Transverse colon (tissue), 4 donors: ENCODE results near the gene PPP1CA. TPM values are rescaled to one million over a fixed set of nuclear protein-coding genes. Genes with fewer than 3 reads are reported as not detected.

Experiments
- DNase-seq: peaks from one replicate; pipeline ENCODE4 v3.0.0-alpha.2; 2019
- H3K27ac ChIP-seq, 4 donors: fragments of 200-600 bp; sonication (generic); 2 replicates each; pipeline ENCODE4 v1.5.1; 2016 to 2018; ENCODE audit warnings: inconsistent platforms in 4 of 4
- H3K27me3 ChIP-seq: fragments of 200-600 bp; sonication (generic); 2 replicates; pipeline ENCODE4 v1.5.1; 2017; ENCODE audit warnings: inconsistent platforms
- H3K36me3 ChIP-seq, 4 donors: fragments of 200-600 bp; sonication (generic); 2 replicates each; pipeline ENCODE4 v1.5.1; 2017 to 2019; ENCODE audit warnings: inconsistent platforms in 4 of 4
- H3K4me1 ChIP-seq, 4 donors: fragments of 200-600 bp; sonication (generic); 2 replicates each; pipeline ENCODE4 v1.5.1; 2017 to 2020; ENCODE audit warnings: inconsistent platforms in 4 of 4
- H3K4me3 ChIP-seq, 4 donors: fragments of 200-600 bp; sonication (generic); 1 replicate in 1 of 4; 2 replicates in 3 of 4; pipeline versions ENCODE4 v1.5.1 to v1.6.1; 2017 to 2019; ENCODE audit warnings: inconsistent platforms in 4 of 4
- H3K9me3 ChIP-seq, 2 donors: fragments of 200-600 bp; sonication (generic); 2 replicates each; pipeline ENCODE4 v1.5.1; 2017 to 2019; ENCODE audit warnings: inconsistent platforms in 2 of 2
- EP300 ChIP-seq: sonication (generic); formaldehyde crosslinking; IDR thresholded peaks from one replicate; pipeline ENCODE4 v1.6.1; 2017; ENCODE audit warnings: antibody characterized with exemption, low read depth
- POLR2A ChIP-seq: fragments of 450-650 bp; IDR thresholded peaks from one replicate; pipeline ENCODE4 v1.6.1; 2016; ENCODE audit warnings: antibody characterized with exemption, mild to moderate bottlenecking, moderate library complexity
- POLR2AphosphoS5 ChIP-seq, 3 donors: sonication (generic); formaldehyde crosslinking; IDR thresholded peaks; one replicate each; pipeline ENCODE4 v1.6.1; 2016; ENCODE audit warnings: antibody characterized with exemption in 3 of 3
- WGBS, 2 donors: methylation state at CpG; one replicate each; pipeline ENCODE4 v1.1.5; 2018; ENCODE audit warnings: low coverage in 1 of 2; 5-methylcytosine and 5-hydroxymethylcytosine counted together
- in situ Hi-C, 4 donors: fragments of 200-750 bp; cut with MboI; loops; one replicate each; pipeline versions ENCODE4 v1.15.0 to v1.15.1; 2017; ENCODE audit warnings: low sequenced_read_pairs in 3 of 4, low pct_ligation_motif_present in 1 of 4, low pct_unique_long_range_greater_than_20kb in 1 of 4
- intact Hi-C: fragments of 100-400 bp; cut with DNase I; formaldehyde crosslinking; loops from one replicate; pipeline ENCODE4 v1.15.1; 2023; ENCODE audit warnings: low total_unique reads
- total RNA-seq, 4 donors: library from RNA; depleted of rRNA; stranded (reverse); fragments of >200 nt; gene quantifications; one replicate each; pipeline ENCODE4 v1.1.0, GENCODE V29; 2016
- TF ChIP-seq, protein P1 (sequence below), 5 experiments: fragments of 200-600 bp in 3 of 5; fragments of 450-650 bp in 2 of 5; sonication (generic) in 3 of 5; IDR thresholded peaks; 1 replicate in 2 of 5; 2 replicates in 3 of 5; pipeline ENCODE4 v1.5.1; 2016 to 2017; ENCODE audit warnings: antibody characterized with exemption in 5 of 5, inconsistent platforms in 3 of 5, mild to moderate bottlenecking in 2 of 5, moderate library complexity in 1 of 5

PPP1CA gene
- total RNA-seq, 4 donors from 2014 or later: 83.0 to 251 (median 163) TPM

GRCh38 chr11:67432655-67433349, 31.1 kb upstream of the PPP1CA start:
- intact Hi-C loops (no loop called here), in situ Hi-C loops (no loop called here)
- peaks cover 0 to 20% (median 7%) of the 10 kb centered on the region in 4 donors for H3K36me3 ChIP-seq
- no peaks in the 10 kb centered on the region for H3K27me3 ChIP-seq
- H3K4me3 ChIP-seq: no peak overlapping the region
- WGBS, 2 donors: 89% methylated on average over 21 of the region's 22 CpGs; no CpG with 5 or more reads in 1 of the 2 donors
- H3K9me3 ChIP-seq: no peaks in the 10 kb centered on the region
- H3K4me1 ChIP-seq: peaks cover 7 to 24% (median 15%) of the 10 kb centered on the region in 4 donors
- DNase-seq: no peak
- no peak overlapping the region for H3K27ac ChIP-seq
- TF ChIP-seq, protein P1, sequence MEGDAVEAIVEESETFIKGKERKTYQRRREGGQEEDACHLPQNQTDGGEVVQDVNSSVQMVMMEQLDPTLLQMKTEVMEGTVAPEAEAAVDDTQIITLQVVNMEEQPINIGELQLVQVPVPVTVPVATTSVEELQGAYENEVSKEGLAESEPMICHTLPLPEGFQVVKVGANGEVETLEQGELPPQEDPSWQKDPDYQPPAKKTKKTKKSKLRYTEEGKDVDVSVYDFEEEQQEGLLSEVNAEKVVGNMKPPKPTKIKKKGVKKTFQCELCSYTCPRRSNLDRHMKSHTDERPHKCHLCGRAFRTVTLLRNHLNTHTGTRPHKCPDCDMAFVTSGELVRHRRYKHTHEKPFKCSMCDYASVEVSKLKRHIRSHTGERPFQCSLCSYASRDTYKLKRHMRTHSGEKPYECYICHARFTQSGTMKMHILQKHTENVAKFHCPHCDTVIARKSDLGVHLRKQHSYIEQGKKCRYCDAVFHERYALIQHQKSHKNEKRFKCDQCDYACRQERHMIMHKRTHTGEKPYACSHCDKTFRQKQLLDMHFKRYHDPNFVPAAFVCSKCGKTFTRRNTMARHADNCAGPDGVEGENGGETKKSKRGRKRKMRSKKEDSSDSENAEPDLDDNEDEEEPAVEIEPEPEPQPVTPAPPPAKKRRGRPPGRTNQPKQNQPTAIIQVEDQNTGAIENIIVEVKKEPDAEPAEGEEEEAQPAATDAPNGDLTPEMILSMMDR (IDR thresholded peaks at IDR 0.05): no peak
- TF ChIP-seq POLR2A (no peak), POLR2AphosphoS5 (IDR thresholded peaks at IDR 0.05) (no peak), EP300 (no peak)

DNA sequence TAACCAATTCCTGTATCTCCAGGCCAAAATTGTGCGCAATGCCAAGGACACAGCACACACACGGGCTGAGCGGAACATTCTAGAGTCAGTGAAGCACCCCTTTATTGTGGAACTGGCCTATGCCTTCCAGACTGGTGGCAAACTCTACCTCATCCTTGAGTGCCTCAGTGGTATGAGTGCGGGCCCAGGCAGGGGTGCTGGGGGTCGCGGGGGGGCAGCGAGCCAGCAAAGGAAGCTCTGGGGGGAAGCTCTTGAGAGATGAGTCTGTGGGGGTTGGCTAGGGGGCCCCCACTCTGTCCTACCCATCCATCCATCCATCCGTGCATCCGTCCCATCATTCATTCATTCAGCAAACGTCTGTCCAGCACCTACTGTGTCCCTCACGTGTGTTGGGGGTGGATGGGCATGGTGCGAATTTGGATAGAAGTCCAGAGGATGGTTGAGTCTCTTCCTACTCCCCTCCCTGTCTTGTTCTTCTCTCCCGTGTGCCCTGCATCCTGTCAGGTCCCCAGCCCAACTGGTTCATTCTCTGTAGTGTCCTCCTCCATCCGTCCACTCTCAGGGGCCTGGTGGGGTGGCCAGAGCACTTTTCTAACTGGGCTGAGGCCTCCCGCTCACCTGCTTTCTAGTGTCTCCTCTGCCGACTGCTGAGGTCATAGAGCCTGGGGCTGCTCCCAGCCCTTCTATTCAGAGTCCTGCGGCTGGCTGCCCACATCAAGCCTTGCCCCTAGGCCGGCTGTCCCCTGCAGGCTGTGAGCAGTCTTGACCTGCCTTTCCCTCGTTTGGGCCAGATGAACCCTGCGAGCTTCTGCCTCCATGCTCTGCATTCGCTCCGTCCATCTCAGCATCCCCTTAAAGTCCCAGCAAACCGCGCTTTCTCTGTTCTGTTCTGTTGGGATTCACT, 29.9 kb upstream of the PPP1CA start:
- no peaks in the 10 kb centered on the region for H3K9me3 ChIP-seq
- no peak for DNase-seq
- H3K4me3 ChIP-seq: no peak overlapping the region
- peaks cover 11 to 24% (median 20%) of the 10 kb centered on the region in 4 donors for H3K4me1 ChIP-seq
- TF ChIP-seq EP300: no peak
- TF ChIP-seq POLR2A: no peak
- TF ChIP-seq, protein P1 (IDR thresholded peaks at IDR 0.05): no peak
- TF ChIP-seq POLR2AphosphoS5 (IDR thresholded peaks at IDR 0.05): no peak
- in situ Hi-C loops: no loop called here
- H3K27ac ChIP-seq: no peak overlapping the region
- H3K27me3 ChIP-seq: no peaks in the 10 kb centered on the region
- 79 to 92% methylated on average over 6 to 24 of the region's 24 CpGs for WGBS, 2 donors
- intact Hi-C loops: no loop called here
- peaks cover 0 to 20% (median 7%) of the 10 kb centered on the region in 4 donors for H3K36me3 ChIP-seq

DNA sequence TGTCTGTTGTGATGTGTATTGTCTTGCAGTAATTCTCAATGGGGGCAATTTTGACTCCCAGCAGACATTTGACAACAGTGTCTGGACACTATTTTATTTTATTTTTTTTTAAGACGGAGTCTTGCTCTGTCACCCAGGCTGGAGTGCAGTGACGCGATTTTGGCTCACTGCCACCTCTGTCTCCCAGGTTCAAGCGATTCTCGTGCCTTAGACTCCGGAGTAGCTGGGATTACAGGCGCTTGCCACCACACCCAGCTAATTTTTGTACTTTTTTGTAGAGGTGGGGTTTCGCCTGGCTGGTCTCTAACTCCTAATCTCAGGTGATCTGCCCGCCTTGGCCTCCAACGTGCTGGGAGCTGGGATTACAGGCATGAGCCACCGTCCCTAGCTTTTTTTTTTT, 28.1 kb upstream of the PPP1CA start:
- H3K9me3 ChIP-seq: no peaks in the 10 kb centered on the region
- no peak overlapping the region for H3K4me3 ChIP-seq
- intact Hi-C loops (no loop called here), in situ Hi-C loops (no loop called here)
- TF ChIP-seq EP300: no peak
- TF ChIP-seq POLR2A: no peak
- TF ChIP-seq POLR2AphosphoS5 (IDR thresholded peaks at IDR 0.05): no peak
- TF ChIP-seq, protein P1 (IDR thresholded peaks at IDR 0.05): no peak
- no peak for DNase-seq
- H3K36me3 ChIP-seq: peaks cover 0 to 20% (median 7%) of the 10 kb centered on the region in 4 donors
- peaks cover 11 to 19% (median 15%) of the 10 kb centered on the region in 4 donors for H3K4me1 ChIP-seq
- 74 to 79% methylated on average over 9 to 11 of the region's 11 CpGs for WGBS, 2 donors
- H3K27me3 ChIP-seq: no peaks in the 10 kb centered on the region
- H3K27ac ChIP-seq: peak overlapping the region in 1 of 4 donors; percentile 95

DNA sequence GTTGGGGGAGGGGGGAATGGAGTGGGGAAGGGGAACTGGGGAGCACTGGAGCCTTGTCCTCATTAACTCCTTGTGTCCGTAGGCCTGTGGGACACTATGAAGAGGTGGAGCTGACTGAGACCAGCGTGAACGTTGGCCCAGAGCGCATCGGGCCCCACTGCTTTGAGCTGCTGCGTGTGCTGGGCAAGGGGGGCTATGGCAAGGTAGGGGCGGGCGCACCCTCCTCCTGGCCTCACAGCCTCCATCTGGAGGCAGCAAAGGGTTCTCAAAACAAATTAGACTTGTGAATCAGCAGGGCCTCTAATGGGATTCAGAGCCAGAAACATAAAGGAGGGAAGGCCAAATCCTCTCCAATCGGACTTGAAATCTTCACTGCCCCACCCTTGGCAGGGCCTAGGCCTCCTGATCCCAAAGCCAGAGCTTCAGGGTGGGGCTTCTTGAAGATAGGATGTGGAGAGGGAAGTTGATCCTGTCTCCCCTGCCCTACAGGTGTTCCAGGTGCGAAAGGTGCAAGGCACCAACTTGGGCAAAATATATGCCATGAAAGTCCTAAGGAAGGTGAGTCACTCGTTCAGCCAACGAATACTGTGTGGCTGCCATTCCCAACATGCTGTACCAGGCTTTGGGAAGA, 27.5 kb upstream of the PPP1CA start:
- no peaks in the 10 kb centered on the region for H3K9me3 ChIP-seq
- in situ Hi-C loops: no loop called here
- peak overlapping the region; percentile 91 to 95 (median 94) for H3K27ac ChIP-seq
- H3K36me3 ChIP-seq: peaks cover 0 to 20% (median 7%) of the 10 kb centered on the region in 4 donors
- WGBS, 2 donors: 40 to 60% methylated on average over 1 to 12 of the region's 12 CpGs
- no peaks in the 10 kb centered on the region for H3K27me3 ChIP-seq
- intact Hi-C loops: no loop called here
- H3K4me3 ChIP-seq: peak overlapping the region; percentile 85 to 95 (median 88)
- TF ChIP-seq POLR2A (no peak), EP300 (no peak), POLR2AphosphoS5 (IDR thresholded peaks at IDR 0.05) (no peak)
- TF ChIP-seq, protein P1 (IDR thresholded peaks at IDR 0.05): no peak
- DNase-seq: no peak
- peaks cover 11 to 19% (median 15%) of the 10 kb centered on the region in 4 donors for H3K4me1 ChIP-seq
